ENCODE measurements around the gene PMCH. TPM values are rescaled to one million over a fixed set of nuclear protein-coding genes. Genes with fewer than 3 reads are reported as not detected.

Gene PMCH
- total and polyA plus RNA-seq, 10 of the 15 experiments (the other 5 are each of a cell fraction or from before 2014, with no cell fraction given) = 0.35 to 2.1 (median 0.83) TPM; not detected in 4

DNA sequence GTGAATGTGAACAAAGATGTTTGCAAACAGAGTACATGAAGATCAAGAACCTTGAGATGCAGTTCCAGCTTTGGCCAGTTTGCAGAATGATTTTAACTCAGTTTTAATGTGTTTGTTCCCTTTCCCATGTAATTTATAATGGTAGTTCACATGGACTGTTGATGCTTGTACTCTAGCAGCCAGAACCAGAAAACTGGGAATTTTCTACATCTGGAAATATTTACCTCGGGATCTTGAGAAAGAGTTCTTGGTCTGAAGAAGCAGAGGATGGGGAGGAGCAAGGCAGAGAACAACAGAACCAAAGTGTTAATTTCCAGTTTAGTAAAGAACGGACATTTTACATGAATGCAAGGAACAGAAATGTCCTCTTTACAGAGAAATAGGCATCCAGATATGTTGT, 37.0 kb upstream of the PMCH start:
- in situ Hi-C loops (cut with MboI) (no loop called here), intact Hi-C loops (cut with micrococcal nuclease; ENCODE audit: unreplicated experiment) (no loop called here)
- 27% methylated on average over 2 of the region's 2 CpGs for WGBS (ENCODE audit: insufficient coverage, insufficient replicate concordance, low lambda C conversion rate, missing lambda C conversion rate)
- no peak for FAIRE-seq
- no peak overlapping the region for H3K4me2 ChIP-seq (ENCODE audit: control insufficient read depth, insufficient read depth)
- no peaks in the 10 kb centered on the region for H3K4me1 ChIP-seq (ENCODE audit: control insufficient read depth, insufficient read depth, low read length)
- H2AFZ ChIP-seq (ENCODE audit: control insufficient read depth, low read depth, low read length) = no peak overlapping the region
- H3K36me3 ChIP-seq (ENCODE audit: control insufficient read depth in 2 of 2, insufficient read depth in 2 of 2, low read length in 1 of 2) = no peaks in the 10 kb centered on the region
- ChIA-PET SMC1A (ENCODE audit: uncharacterized antibody, unreplicated experiment) (no interaction called here), POLR2A (no interaction called here), CTCF (interaction anchor here (0.9 kb wide), 1 partner anchor 356 kb away, joined by 3 read pairs; no protein-coding TSS in a partner anchor), RAD21 (ENCODE audit: unreplicated experiment) (no interaction called here)
- no peak overlapping the region for H3K9ac ChIP-seq (ENCODE audit: control insufficient read depth, insufficient read depth, low read length)
- no peak overlapping the region for H3K27ac ChIP-seq (ENCODE audit: control insufficient read depth, insufficient read depth)
- no peaks in the 10 kb centered on the region for H3K27me3 ChIP-seq (replicated peaks in 1 of 2; ENCODE audit: control insufficient read depth in 2 of 2, insufficient read depth in 2 of 2, low read length in 1 of 2)
- no peak for DNase-seq (ENCODE audit: low read depth, low spot score)
- no peak overlapping the region for H3K4me3 ChIP-seq
- no peaks in the 10 kb centered on the region for H3K79me2 ChIP-seq (ENCODE audit: control insufficient read depth, insufficient read depth, low read length)
- H3K9me3 ChIP-seq (replicated peaks; ENCODE audit: control insufficient read depth, insufficient read depth, low read length) = no peaks in the 10 kb centered on the region
- BruUV-seq (replicated peaks) = no TSS peak
- no peak for ATAC-seq
- H4K20me1 ChIP-seq (ENCODE audit: control insufficient read depth, insufficient read depth) = no peaks in the 10 kb centered on the region
- TF ChIP-seq MYB (IDR thresholded peaks at IDR 0.05; ENCODE audit: borderline replicate concordance, low read depth, low read length) (no peak), GABPA (IDR thresholded peaks at IDR 0.05; ENCODE audit: low read depth) (no peak), SKIL (IDR thresholded peaks at IDR 0.05; ENCODE audit: low read depth, poor library complexity, severe bottlenecking) (no peak), CUX1 (IDR thresholded peaks at IDR 0.05; ENCODE audit: insufficient replicate concordance, low read depth, low read length) (no peak), NFYB (IDR thresholded peaks at IDR 0.05; ENCODE audit: insufficient read depth, low read depth, low read length) (no peak), SIX5 (IDR thresholded peaks at IDR 0.05; ENCODE audit: low read depth, low read length, severe bottlenecking) (no peak), ZNF384 (IDR thresholded peaks at IDR 0.05; ENCODE audit: borderline replicate concordance, low read depth, low read length) (no peak), IKZF2 (IDR thresholded peaks at IDR 0.05) (no peak), PAX5 (IDR thresholded peaks at IDR 0.05; ENCODE audit: borderline replicate concordance, low read depth, low read length) (no peak), YY1 (IDR thresholded peaks at IDR 0.05; ENCODE audit: low read depth, low read length) (no peak), ZBTB33 (IDR thresholded peaks at IDR 0.05) (no peak), ASH2L (IDR thresholded peaks at IDR 0.05; ENCODE audit: borderline replicate concordance, low read depth) (no peak)
- TF ChIP-seq, protein P1, sequence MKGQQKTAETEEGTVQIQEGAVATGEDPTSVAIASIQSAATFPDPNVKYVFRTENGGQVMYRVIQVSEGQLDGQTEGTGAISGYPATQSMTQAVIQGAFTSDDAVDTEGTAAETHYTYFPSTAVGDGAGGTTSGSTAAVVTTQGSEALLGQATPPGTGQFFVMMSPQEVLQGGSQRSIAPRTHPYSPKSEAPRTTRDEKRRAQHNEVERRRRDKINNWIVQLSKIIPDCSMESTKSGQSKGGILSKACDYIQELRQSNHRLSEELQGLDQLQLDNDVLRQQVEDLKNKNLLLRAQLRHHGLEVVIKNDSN (IDR thresholded peaks at IDR 0.05; ENCODE audit: borderline replicate concordance, extremely low read length, insufficient read depth, low read depth, low read length) = no peak
